ENCODE data around the gene BTBD16. TPM values are rescaled to one million over a fixed set of nuclear protein-coding genes. Genes with fewer than 3 reads are reported as not detected.

Gene BTBD16
- total and polyA plus RNA-seq, 2 experiments from 2014 or later = 0.47 to 0.74 TPM

- H3K4me3 ChIP-seq = no peak overlapping the region
- no peak overlapping the region for H3K27ac ChIP-seq
- H3K79me2 ChIP-seq = no peaks in the 10 kb centered on the region
- TF ChIP-seq CTCF (IDR thresholded peaks at IDR 0.05; ENCODE audit: poor library complexity) (no peak), EZH2phosphoT487 (IDR thresholded peaks at IDR 0.05; ENCODE audit: low read depth, severe bottlenecking, unreplicated experiment) (no peak), EZH2 (IDR thresholded peaks at IDR 0.05; ENCODE audit: borderline replicate concordance) (no peak)
- no peaks in the 10 kb centered on the region for H3K9me2 ChIP-seq (replicated peaks; ENCODE audit: insufficient read depth)
- H3K4me2 ChIP-seq = no peak overlapping the region
- no peaks in the 10 kb centered on the region for H3K4me1 ChIP-seq (ENCODE audit: insufficient read depth)
- no peaks in the 10 kb centered on the region for H4K20me1 ChIP-seq (ENCODE audit: insufficient read depth, poor library complexity, severe bottlenecking)
- WGBS (ENCODE audit: low lambda C conversion rate, missing lambda C conversion rate) = 98% methylated on average over 7 of the region's 7 CpGs
- no peaks in the 10 kb centered on the region for H3K27me3 ChIP-seq
- no peak overlapping the region for H2AFZ ChIP-seq
- DNase-seq (ENCODE audit: low spot score) = no peak
- no peaks in the 10 kb centered on the region for H3K36me3 ChIP-seq (replicated peaks; ENCODE audit: insufficient read depth, low read depth)
- peaks cover 3% of the 10 kb centered on the region for H3K9me3 ChIP-seq (ENCODE audit: low read depth)
Observed at GRCh38 chr10:122301811-122302115, 30.7 kb downstream of the BTBD16 start.

- no peaks in the 10 kb centered on the region for H3K79me2 ChIP-seq
- H3K4me1 ChIP-seq (ENCODE audit: insufficient read depth) = no peaks in the 10 kb centered on the region
- H3K4me3 ChIP-seq = no peak overlapping the region
- no peaks in the 10 kb centered on the region for H3K27me3 ChIP-seq
- H3K4me2 ChIP-seq = no peak overlapping the region
- H3K36me3 ChIP-seq (replicated peaks; ENCODE audit: insufficient read depth, low read depth) = no peaks in the 10 kb centered on the region
- no peaks in the 10 kb centered on the region for H3K9me2 ChIP-seq (replicated peaks; ENCODE audit: insufficient read depth)
- no peaks in the 10 kb centered on the region for H4K20me1 ChIP-seq (ENCODE audit: insufficient read depth, poor library complexity, severe bottlenecking)
- 94% methylated on average over 4 of the region's 4 CpGs for WGBS (ENCODE audit: low lambda C conversion rate, missing lambda C conversion rate)
- no peak overlapping the region for H3K27ac ChIP-seq
- no peak for DNase-seq (ENCODE audit: low spot score)
- TF ChIP-seq EZH2phosphoT487 (IDR thresholded peaks at IDR 0.05; ENCODE audit: low read depth, severe bottlenecking, unreplicated experiment) (no peak), CTCF (IDR thresholded peaks at IDR 0.05; ENCODE audit: poor library complexity) (no peak), EZH2 (IDR thresholded peaks at IDR 0.05; ENCODE audit: borderline replicate concordance) (no peak)
- peaks cover 3% of the 10 kb centered on the region for H3K9me3 ChIP-seq (ENCODE audit: low read depth)
- no peak overlapping the region for H2AFZ ChIP-seq
Observed at GRCh38 chr10:122302315-122302714, 31.2 kb downstream of the BTBD16 start.

- no peak overlapping the region for H3K4me2 ChIP-seq
Observed at GRCh38 chr10:122303271-122304053, 32.4 kb downstream of the BTBD16 start.

More at GRCh38 chr10:122303271-122304053, 32.4 kb downstream of the BTBD16 start:
- no peaks in the 10 kb centered on the region for H3K79me2 ChIP-seq
- H3K4me1 ChIP-seq (ENCODE audit: insufficient read depth) = peaks cover 8% of the 10 kb centered on the region
- no peaks in the 10 kb centered on the region for H3K9me2 ChIP-seq (replicated peaks; ENCODE audit: insufficient read depth)
- H3K9me3 ChIP-seq (ENCODE audit: low read depth) = peaks cover 3% of the 10 kb centered on the region
- no peak overlapping the region for H2AFZ ChIP-seq
- 88% methylated on average over 9 of the region's 9 CpGs for WGBS (ENCODE audit: low lambda C conversion rate, missing lambda C conversion rate)
- H3K27ac ChIP-seq = peak overlapping the region; percentile 12
- H3K27me3 ChIP-seq = no peaks in the 10 kb centered on the region
- H3K4me3 ChIP-seq = no peak overlapping the region
- TF ChIP-seq CTCF (IDR thresholded peaks at IDR 0.05; ENCODE audit: poor library complexity) (no peak), EZH2phosphoT487 (IDR thresholded peaks at IDR 0.05; ENCODE audit: low read depth, severe bottlenecking, unreplicated experiment) (no peak), EZH2 (IDR thresholded peaks at IDR 0.05; ENCODE audit: borderline replicate concordance) (no peak)
- DNase-seq (ENCODE audit: low spot score) = no peak
- no peaks in the 10 kb centered on the region for H3K36me3 ChIP-seq (replicated peaks; ENCODE audit: insufficient read depth, low read depth)
- H4K20me1 ChIP-seq (ENCODE audit: insufficient read depth, poor library complexity, severe bottlenecking) = no peaks in the 10 kb centered on the region
